HG02571 (cell line): Measurements from ENCODE around the gene RSRP1.
"Not testable (repeated sequence)": the region's sequence is repeated elsewhere in the genome, so short reads cannot be mapped to it uniquely, and the experiment has no call there.

Source experiments
- ATAC-seq: cut with Tn5 transposase; IDR thresholded peaks from one replicate; pipeline ENCODE4 v1.9.1; 2021; ENCODE audit warnings: mild to moderate bottlenecking, moderate library complexity; ENCODE audit not compliant: unreplicated experiment

RSRP1 gene

DNA sequence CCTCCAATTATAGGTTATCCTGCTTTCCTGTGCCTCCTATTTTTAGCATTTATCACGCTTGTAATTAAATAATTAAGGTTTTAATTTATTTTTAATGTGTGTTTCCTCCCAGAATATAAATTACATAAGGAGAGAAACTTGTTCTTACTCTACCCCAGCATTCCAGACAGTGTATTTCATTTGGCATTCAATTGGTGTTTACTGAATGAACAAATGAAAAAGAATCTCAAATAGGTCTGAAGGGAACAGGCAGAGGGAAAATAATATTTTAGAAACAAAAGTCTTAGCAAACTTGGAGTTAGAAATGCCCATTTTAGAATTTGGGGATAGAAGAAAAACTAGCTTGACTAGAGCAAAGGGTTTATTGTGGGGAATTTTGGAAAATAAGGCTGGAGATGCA, 9.9 kb upstream of the RSRP1 start:
- ATAC-seq: no peak

GRCh38 chr1:25256578-25256965, 9.3 kb upstream of the RSRP1 start:
- no peak for ATAC-seq

DNA sequence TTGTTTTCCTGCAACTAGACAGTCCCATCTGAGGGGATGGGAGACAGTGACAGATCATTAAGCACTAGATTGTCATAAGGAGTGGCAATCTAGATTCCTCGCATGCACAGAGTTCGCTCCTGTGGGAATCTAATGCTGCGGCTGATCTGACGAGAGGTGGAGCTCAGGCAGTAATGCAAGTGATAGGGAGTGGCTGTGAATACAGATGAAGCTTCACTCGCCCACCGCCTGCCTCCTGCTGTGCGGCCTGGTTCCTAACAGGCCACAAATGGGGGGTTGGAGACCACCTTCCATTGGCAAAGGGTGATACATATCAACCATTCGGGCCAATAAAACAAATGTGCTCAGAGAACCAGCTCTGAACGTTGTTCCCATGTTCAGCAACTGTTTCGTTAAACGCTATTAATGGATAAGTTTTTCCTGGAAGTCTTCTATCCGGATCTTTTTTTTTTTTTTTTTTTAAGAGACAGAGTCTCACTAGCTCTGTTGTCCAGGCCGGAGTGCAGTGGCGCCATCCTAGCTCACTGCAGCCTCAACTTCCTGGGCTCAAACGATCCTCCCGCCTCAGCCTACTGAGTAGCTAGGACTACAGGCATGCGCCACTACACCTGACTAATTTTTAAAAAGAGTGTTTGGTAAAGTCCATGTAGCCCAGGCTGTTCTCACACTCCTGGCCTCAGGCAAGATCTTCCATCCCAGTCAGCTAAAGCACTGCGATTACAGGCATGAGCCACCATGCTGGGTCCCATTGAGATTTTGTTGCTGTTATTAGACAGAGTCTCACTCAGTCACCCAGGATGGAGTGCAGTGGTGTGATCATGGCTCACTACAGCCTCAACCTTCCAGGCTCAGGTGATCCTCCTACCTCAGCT, 8.7 kb upstream of the RSRP1 start:
- ATAC-seq: no peak

DNA sequence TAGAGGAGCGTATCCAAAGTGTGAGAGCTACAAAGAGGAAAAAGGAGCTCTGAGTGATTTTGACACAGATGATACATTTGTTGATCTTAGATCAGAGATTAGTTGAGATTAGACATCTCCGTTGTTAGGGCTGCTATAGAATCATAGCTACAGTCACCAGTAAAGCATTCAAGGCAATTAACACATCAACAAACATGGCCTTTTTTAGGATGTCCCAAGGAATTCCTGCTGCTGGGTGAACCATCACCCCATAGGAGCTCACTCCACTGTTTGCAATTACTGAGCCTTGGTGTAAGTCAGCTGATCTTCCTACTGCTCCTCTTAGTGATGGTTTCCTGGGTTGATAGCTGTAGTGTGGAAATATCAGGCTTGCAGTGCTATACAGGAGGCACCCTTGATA, 6.7 kb upstream of the RSRP1 start:
- ATAC-seq: no peak

DNA sequence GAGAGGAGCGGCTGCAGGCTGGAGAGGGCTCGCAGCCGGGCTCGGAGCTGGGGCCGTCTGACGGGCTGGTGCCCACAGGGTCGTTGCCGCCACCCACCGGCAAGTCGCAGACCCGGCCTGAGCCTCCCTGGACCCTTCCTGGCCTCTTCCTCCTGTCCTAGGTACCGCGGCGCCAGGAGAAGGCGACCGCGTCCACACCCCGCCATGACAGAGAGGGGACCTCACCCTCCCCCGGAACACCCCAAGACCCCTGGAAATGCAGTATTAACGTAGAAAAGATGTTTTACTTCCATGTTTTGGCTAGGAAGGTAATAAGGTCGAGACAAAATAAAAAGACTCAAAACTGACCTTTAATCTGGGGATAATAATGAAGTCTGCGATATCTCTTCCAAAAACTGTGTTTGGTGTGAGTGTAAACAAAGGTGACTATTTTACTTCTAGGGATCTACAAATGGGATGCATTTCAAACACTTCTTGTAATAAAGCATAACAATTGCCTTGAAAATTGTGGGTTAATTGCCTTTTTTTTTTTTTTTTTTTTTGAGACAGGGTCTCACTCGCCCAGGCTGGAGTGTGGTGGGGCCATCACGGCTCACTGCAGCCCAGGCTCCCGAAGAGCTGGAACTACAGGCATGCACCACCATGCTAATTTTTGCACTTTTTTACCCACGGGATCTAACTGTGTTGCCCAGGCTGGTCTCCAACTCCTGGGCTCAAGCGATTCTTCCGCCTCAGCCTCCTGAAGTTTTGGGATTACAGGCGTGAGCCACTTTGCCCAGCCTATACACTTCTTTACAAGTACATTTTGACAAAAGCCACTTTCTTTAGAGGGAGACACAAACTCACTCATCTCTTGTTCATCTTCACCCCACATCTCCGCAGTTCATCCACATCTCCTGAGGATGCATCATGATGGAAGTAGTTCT, 838 bp upstream of the RSRP1 start:
- peak; percentile 35 for ATAC-seq

- ATAC-seq: peak; percentile 6
Measured at GRCh38 chr1:25246600-25247023, 642 bp downstream of the RSRP1 start.

- ATAC-seq: no peak
Measured at GRCh38 chr1:25245809-25246599, 1.2 kb downstream of the RSRP1 start.

DNA sequence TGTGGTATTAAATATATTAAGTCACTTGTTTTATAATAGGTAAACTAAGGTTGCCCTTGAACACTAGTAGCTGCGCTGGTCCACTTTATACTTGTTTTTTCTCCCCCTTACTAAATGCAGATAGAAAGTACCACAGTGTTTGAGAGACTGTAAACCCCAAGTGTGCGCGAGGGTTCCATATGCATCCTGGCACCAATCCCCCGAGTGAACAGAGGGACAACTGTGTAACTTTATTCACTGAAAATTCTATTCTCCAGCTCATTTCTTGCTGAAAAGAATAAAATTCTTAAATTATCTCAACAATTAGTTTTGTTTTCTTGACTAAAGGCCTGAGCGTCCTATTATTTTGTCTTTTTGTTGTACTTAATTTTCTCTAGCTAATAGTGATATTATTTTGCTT, 1.9 kb downstream of the RSRP1 start:
- ATAC-seq: no peak

- ATAC-seq: no peak
Measured at GRCh38 chr1:25243907-25244306, 3.3 kb downstream of the RSRP1 start.

DNA sequence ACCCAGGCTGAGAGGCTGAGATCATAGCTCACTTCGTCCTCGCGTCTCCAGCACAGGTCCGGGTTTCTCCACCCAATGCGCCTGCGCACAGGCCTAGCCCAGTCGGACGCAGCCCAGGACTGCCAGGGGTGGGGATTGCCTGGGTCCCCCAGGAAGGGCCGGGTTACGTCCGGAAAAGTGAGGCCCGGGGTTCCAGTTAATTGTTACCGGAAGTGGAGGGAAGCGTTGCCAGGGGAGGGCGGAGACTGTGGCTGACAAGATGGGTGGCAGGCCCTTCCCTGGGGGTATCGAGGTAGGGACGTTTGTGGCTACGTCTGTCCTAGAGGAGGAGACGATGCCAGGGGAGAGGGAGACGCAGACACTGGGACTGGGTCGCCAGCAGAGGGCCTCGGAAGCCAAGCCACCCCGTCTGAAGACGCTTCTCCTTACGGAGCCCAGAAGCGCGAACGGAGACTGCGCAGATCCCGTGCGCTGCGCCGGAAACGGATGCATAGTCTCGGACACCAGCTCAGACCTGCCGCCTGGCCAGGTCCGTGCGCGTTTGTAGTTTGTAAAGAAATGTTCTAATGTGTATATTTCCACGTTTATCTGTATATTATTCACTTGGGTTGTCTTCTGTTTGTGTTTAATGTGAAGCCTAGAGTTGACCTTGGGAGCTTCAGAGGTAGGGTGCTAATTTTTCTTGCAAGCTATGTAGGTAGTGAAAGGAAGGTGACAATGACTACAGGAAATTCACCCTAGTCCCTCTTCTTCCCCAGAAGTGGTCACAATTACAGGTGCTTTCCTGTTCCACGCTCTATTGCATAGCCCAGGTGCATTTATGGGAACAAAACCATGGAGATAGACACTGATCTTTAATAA, 7.3 kb downstream of the RSRP1 start:
- peak; percentile 61 for ATAC-seq

DNA sequence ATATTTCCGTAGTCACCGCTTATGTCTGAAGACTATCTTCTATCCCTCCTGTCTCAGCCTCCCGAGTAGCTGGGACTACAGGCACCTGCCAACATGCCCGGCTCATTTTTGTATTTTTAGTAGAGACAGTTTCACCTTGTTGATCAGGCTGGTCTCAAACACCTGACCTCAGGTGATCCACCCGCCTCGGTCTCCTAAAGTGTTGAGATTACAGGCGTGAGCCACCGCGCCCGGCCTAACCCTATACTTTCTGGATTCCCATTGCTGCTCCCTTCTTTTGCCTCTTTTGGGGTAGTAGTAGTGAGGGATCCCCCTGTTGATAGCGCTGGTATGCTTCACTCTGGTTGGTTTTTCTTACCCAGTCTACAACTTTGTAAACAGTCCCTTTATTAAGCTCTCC, 9.2 kb downstream of the RSRP1 start:
- no peak for ATAC-seq

DNA sequence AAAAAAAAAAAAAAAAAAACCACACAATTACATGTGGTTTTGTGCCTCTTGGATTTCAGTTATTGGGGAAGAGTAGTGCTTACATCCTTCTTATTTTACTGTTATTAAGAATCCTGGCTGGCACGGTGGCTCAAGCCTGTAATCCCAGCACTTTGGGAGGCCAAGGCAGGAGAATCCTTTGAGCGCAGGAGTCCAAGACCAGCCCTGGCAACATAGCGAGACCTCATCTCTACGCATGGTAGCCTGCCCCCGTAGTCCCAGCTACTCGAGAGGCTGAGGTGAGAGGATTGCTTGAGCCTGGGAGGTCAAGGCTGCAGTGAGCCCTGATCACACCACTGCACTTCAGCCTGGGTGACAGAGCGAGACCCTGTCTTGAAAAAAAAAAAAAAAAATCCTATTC, 11.0 kb downstream of the RSRP1 start:
- not testable (repeated sequence) for ATAC-seq

DNA sequence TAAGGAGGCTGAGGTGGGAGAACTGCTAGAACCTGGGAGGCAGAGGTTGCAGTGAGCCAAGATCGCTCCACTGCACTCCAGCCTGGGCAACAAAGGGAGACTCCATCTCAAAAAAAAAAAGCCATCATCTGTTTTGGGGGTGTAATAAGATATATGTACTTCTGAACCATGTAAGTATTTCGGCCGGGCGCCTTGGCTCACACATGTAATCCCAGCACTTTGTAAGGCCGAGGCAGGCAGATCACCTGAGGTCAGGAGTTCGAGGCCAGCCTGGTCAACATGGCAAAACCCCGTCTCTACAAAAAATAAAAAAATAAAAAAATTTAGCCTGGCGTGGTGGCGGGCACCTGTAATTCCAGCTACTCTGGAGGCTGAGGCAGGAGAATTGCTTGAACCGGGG, 11.8 kb downstream of the RSRP1 start:
- ATAC-seq: not testable (repeated sequence)

GRCh38 chr1:25232866-25233784, 14.1 kb downstream of the RSRP1 start:
- ATAC-seq: peak; percentile 58

DNA sequence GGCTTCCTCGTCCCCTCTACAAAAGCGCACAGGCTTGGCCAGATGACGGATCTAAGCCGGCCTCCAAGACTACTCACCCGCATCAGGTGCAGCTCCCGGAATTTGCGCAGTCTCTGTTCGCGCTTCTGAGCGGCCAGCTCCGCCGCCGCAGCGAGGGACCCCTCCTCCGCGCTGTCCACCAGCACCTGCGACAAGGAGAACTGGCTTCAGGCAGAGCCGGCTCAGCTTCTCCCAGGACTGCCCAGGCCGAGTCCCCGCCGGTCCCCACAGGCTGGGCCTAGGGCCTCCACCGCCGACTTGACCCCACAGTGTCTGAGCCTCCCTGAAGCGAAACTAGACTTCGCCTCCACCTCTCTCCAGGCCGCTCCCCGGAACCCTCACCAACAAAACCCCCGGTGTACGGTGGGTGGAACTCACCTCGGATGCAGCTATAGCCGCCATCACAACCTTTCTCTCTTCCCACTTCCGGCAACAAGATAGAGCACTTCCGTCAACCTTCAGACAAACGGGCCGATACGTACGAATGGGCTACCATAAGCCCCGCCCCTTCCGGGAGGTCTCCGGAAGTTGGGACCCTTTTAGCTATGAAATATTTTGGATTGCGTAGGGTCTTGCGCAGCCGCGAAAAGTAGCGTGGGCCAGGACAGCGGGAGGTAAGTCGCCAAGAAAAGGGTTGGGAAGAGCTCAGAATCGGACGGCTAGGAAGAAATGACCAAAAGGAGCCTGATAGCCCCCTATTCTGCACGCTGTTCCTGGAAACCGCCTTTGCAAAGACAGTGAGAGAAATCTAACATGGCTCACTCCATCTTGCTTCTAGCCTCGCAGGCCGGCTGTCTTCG, 15.0 kb downstream of the RSRP1 start, which contains the start of gene SYF2:
SYF2 (minus strand) TSS at position 476 of the 839 bp plus-strand sequence; CDS start at position 441, 35 bp downstream.
- ATAC-seq: peak; percentile 69

DNA sequence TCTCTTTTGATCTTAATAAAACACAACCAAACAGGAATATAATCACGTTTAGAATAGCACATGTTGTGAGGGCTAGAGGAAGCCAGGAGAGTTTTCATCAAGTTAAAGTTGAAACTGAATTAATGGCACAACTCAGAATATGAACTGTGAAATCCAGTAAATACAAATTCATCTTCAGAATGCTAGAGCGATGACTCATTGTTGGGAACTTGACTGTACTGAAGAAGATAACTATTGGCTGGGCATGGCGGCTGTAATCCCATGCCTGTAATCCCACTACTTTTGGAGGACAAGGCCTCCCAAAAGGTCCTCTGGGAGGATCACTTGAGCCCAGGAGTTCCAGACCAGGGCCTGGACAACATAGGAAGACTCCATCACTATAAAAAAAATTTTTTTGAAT, 23.8 kb downstream of the RSRP1 start:
- ATAC-seq: no peak

DNA sequence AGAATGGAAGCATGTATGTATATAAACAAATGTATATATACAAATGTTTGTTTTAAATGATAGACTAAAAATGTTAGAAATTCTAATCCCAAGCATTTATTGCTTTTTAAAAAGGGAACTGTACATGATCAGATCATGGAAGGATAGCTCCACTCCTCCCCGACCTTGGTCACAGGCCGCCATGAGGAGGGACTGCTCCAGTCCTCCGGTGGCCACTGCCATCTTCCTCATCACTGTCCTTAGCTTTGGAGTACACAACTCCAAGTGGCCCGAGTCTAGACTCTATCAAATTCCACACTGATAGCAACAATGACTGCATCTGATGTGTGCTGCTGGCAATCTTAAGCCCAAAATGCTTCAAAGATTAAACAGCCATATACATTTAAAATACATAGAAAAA, 24.6 kb downstream of the RSRP1 start:
- no peak for ATAC-seq

GRCh38 chr1:25220666-25221065, 26.6 kb downstream of the RSRP1 start:
- ATAC-seq: no peak
